Esophagus muscularis mucosa (tissue), 4 donors: Measurements from ENCODE around the gene CENPB. TPM values are rescaled to one million over a fixed set of nuclear protein-coding genes. Genes with fewer than 3 reads are reported as not detected.

Experiments used
- DNase-seq: peaks from one replicate; pipeline ENCODE4 v3.0.0-alpha.2; 2017; ENCODE audit errors: extremely low spot score
- H3K27ac ChIP-seq, 4 donors: fragments of 200-600 bp; sonication (generic); replicated peaks in 1 of 4; 1 replicate in 3 of 4; 2 replicates in 1 of 4; pipeline ENCODE4 v1.5.1; 2016 to 2019; ENCODE audit warnings: mild to moderate bottlenecking in 1 of 4
- H3K27me3 ChIP-seq, 4 donors: fragments of 200-600 bp; sonication (generic); one replicate each; pipeline versions ENCODE4 v1.5.1 to v1.6.0; 2016 to 2019
- H3K36me3 ChIP-seq, 4 donors: fragments of 200-600 bp; sonication (generic); one replicate each; pipeline ENCODE4 v1.5.1; 2016 to 2019
- H3K4me1 ChIP-seq, 4 donors: fragments of 200-600 bp; sonication (generic); one replicate each; pipeline ENCODE4 v1.5.1; 2016 to 2019
- H3K4me3 ChIP-seq, 4 donors: fragments of 200-600 bp; sonication (generic); 1 replicate in 2 of 4; 2 replicates in 2 of 4; pipeline ENCODE4 v1.5.1; 2016 to 2019; ENCODE audit warnings: mild to moderate bottlenecking in 4 of 4, moderate library complexity in 1 of 4
- H3K9me3 ChIP-seq, 4 donors: fragments of 200-600 bp; sonication (generic); 1 replicate in 3 of 4; 2 replicates in 1 of 4; pipeline ENCODE4 v1.5.1; 2016 to 2019
- EP300 ChIP-seq: sonication (generic); formaldehyde crosslinking; IDR thresholded peaks from one replicate; pipeline ENCODE4 v1.6.1; 2017; ENCODE audit warnings: antibody characterized with exemption
- POLR2A ChIP-seq: fragments of 450-650 bp; IDR thresholded peaks from one replicate; pipeline ENCODE4 v1.6.1; 2017; ENCODE audit warnings: antibody characterized with exemption, moderate library complexity, mild to moderate bottlenecking, low read depth
- POLR2AphosphoS5 ChIP-seq, 2 donors: sonication (generic); formaldehyde crosslinking; IDR thresholded peaks; one replicate each; pipeline ENCODE4 v1.6.1; 2017; ENCODE audit warnings: antibody characterized with exemption in 2 of 2
- WGBS: methylation state at CpG from one replicate; pipeline ENCODE4 v1.1.5; 2018; 5-methylcytosine and 5-hydroxymethylcytosine counted together
- intact Hi-C: fragments of 100-400 bp; cut with DNase I; formaldehyde crosslinking; loops from one replicate; pipeline ENCODE4 v1.15.1; 2023
- total RNA-seq, 4 donors: library from RNA; depleted of rRNA; stranded (reverse); fragments of >200 nt; gene quantifications; one replicate each; pipeline versions ENCODE4 v1.1.0 to v1.2.1, GENCODE V29; 2016
- TF ChIP-seq, protein P1 (sequence below), 3 experiments: fragments of 200-600 bp in 2 of 3; fragments of 450-650 bp in 1 of 3; sonication (generic) in 2 of 3; IDR thresholded peaks; one replicate each; pipeline ENCODE4 v1.5.1; 2017 to 2019; ENCODE audit warnings: antibody characterized with exemption in 3 of 3, mild to moderate bottlenecking in 2 of 3, moderate library complexity in 1 of 3

CENPB gene
- total RNA-seq, 4 donors from 2014 or later, result 131 to 225 (median 199) TPM

DNA sequence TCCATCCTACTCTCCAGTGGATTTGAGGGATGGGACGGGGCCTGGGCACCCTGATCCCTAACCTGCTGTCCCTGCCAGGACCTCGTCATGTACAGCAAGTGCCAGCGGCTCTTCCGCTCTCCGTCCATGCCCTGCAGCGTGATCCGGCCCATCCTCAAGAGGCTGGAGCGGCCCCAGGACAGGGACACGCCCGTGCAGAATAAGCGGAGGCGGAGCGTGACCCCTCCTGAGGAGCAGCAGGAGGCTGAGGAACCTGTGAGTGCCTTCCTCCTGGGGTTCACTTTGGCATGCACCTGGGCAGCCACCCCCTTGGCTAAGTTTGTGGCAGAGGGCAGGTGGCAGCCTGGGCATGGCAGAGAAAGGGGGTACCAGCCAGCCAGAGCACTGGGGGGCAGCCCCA, 15.3 kb upstream of the CENPB start:
- H3K36me3 ChIP-seq, result peaks cover 46 to 82% (median 61%) of the 10 kb centered on the region in 4 donors
- H3K4me3 ChIP-seq, result no peak overlapping the region
- 94% methylated on average over 13 of the region's 13 CpGs for WGBS
- intact Hi-C loops, result no loop called here
- peaks cover 20 to 77% (median 67%) of the 10 kb centered on the region in 4 donors for H3K4me1 ChIP-seq
- peak overlapping the region in 3 of 4 donors; percentile 18 to 96 (median 23) for H3K27ac ChIP-seq
- TF ChIP-seq POLR2AphosphoS5 (IDR thresholded peaks at IDR 0.05) (no peak), POLR2A (no peak), EP300 (no peak)
- TF ChIP-seq, protein P1, sequence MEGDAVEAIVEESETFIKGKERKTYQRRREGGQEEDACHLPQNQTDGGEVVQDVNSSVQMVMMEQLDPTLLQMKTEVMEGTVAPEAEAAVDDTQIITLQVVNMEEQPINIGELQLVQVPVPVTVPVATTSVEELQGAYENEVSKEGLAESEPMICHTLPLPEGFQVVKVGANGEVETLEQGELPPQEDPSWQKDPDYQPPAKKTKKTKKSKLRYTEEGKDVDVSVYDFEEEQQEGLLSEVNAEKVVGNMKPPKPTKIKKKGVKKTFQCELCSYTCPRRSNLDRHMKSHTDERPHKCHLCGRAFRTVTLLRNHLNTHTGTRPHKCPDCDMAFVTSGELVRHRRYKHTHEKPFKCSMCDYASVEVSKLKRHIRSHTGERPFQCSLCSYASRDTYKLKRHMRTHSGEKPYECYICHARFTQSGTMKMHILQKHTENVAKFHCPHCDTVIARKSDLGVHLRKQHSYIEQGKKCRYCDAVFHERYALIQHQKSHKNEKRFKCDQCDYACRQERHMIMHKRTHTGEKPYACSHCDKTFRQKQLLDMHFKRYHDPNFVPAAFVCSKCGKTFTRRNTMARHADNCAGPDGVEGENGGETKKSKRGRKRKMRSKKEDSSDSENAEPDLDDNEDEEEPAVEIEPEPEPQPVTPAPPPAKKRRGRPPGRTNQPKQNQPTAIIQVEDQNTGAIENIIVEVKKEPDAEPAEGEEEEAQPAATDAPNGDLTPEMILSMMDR (IDR thresholded peaks at IDR 0.05), result no peak
- no peak for DNase-seq
- H3K27me3 ChIP-seq, result no peaks in the 10 kb centered on the region
- peaks cover 0 to 5% (median 0%) of the 10 kb centered on the region in 4 donors for H3K9me3 ChIP-seq

- Histone ChIP-seq H3K36me3 (peaks cover 46 to 82% (median 61%) of the 10 kb centered on the region in 4 donors), H3K27me3 (no peaks in the 10 kb centered on the region), H3K4me3 (no peak overlapping the region), H3K9me3 (peaks cover 0 to 4% (median 0%) of the 10 kb centered on the region in 4 donors), H3K4me1 (peaks cover 20 to 77% (median 66%) of the 10 kb centered on the region in 4 donors), H3K27ac (peak overlapping the region in 2 of 4 donors; percentile 18 to 44)
- no peak for TF ChIP-seq POLR2A
- TF ChIP-seq POLR2AphosphoS5 (IDR thresholded peaks at IDR 0.05), result no peak
- TF ChIP-seq, protein P1 (IDR thresholded peaks at IDR 0.05), result no peak
- no peak for TF ChIP-seq EP300
- intact Hi-C loops, result no loop called here
- WGBS, result 100% methylated on average over 3 of the region's 4 CpGs
- DNase-seq, result no peak
These were observed 14.8 kb upstream of the CENPB start for GRCh38 chr20:3801299-3801698.

DNA sequence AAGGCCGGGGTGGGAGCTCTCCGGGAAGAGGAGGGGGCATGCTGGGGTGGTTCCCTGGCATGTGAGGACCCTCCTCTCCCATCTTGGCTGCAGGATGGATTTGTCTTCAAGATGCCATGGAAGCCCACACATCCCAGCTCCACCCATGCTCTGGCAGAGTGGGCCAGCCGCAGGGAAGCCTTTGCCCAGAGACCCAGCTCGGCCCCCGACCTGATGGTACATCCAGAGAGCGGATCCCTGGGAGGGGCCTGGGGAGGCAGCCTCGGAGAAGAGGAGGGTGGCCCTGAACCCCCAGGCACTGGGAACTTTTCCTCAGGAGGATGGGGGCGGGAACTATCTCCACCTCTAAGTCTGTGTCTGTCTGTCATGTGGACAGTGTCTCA, 14.3 kb upstream of the CENPB start:
- TF ChIP-seq, protein P1 (IDR thresholded peaks at IDR 0.05), result no peak
- no peak for TF ChIP-seq POLR2A
- no peak for TF ChIP-seq POLR2AphosphoS5 (IDR thresholded peaks at IDR 0.05)
- no peak for TF ChIP-seq EP300
- H3K27ac ChIP-seq, result peak overlapping the region in 2 of 4 donors; percentile 44 to 99
- no peak for DNase-seq
- intact Hi-C loops, result no loop called here
- no peaks in the 10 kb centered on the region for H3K9me3 ChIP-seq
- H3K36me3 ChIP-seq, result peaks cover 46 to 81% (median 60%) of the 10 kb centered on the region in 4 donors
- no peaks in the 10 kb centered on the region for H3K27me3 ChIP-seq
- no CpG with 5 or more reads among the region's 8 CpGs for WGBS
- H3K4me3 ChIP-seq, result no peak overlapping the region
- peaks cover 16 to 73% (median 62%) of the 10 kb centered on the region in 4 donors for H3K4me1 ChIP-seq

GRCh38 chr20:3800256-3800877, 13.8 kb upstream of the CENPB start:
- intact Hi-C loops, result no loop called here
- Histone ChIP-seq H3K4me1 (peaks cover 11 to 70% (median 59%) of the 10 kb centered on the region in 4 donors), H3K4me3 (no peak overlapping the region), H3K27me3 (no peaks in the 10 kb centered on the region), H3K9me3 (no peaks in the 10 kb centered on the region), H3K36me3 (peaks cover 46 to 76% (median 58%) of the 10 kb centered on the region in 4 donors), H3K27ac (peak overlapping the region; percentile 44 to 99 (median 74))
- TF ChIP-seq POLR2A, result no peak
- no peak for TF ChIP-seq POLR2AphosphoS5 (IDR thresholded peaks at IDR 0.05)
- TF ChIP-seq, protein P1 (IDR thresholded peaks at IDR 0.05), result no peak
- TF ChIP-seq EP300, result no peak
- 90% methylated on average over 17 of the region's 18 CpGs for WGBS
- no peak for DNase-seq
